Uterus (tissue), 2 donors: Measurements from ENCODE around the gene RIPOR1.

Experiments
- POLR2A ChIP-seq, 2 donors: fragments of 450-650 bp; IDR thresholded peaks; one replicate each; pipeline ENCODE4 v1.6.1; 2016; ENCODE audit warnings: antibody characterized with exemption in 2 of 2, mild to moderate bottlenecking in 1 of 2, moderate library complexity in 1 of 2
- TF ChIP-seq, protein P1 (sequence below), 4 experiments: fragments of 200-600 bp in 2 of 4; fragments of 450-650 bp in 2 of 4; sonication (generic) in 2 of 4; IDR thresholded peaks; one replicate each; pipeline ENCODE4 v1.5.1; 2016 to 2019; ENCODE audit warnings: antibody characterized with exemption in 4 of 4, mild to moderate bottlenecking in 2 of 4, moderate library complexity in 1 of 4

DNA sequence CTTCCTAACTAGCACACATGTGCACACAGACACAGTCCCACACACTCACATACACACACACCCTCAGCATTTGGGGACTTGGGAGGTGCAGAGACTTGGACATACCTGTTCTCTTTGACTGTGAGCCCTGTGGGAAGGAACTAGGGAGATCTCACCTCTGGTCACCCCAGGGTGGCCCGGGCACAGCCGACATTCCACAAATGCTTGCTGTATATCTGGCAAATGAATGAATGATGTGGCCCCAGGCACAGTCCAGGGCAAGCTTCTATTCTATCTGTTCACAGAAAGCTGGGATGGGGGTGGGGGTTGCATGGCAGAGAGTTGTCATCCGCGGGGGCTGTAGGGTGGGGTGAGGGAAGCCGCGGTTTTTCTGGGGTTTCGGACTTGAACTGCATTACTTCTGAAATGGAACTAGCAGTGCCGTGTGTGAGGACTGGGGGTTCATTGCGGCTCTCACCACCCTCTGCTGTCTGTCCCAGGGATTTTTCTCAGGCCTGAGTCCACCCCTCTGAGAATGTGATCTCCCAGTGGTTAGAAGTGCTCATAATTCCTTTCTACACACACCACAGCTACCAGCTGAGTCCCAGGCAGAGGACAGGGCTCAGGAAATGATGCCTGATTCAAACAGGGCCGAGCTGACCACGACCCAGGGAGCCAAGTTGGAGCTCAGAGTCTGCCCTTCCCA is 3.3 kb upstream of the RIPOR1 start:
- TF ChIP-seq, protein P1, sequence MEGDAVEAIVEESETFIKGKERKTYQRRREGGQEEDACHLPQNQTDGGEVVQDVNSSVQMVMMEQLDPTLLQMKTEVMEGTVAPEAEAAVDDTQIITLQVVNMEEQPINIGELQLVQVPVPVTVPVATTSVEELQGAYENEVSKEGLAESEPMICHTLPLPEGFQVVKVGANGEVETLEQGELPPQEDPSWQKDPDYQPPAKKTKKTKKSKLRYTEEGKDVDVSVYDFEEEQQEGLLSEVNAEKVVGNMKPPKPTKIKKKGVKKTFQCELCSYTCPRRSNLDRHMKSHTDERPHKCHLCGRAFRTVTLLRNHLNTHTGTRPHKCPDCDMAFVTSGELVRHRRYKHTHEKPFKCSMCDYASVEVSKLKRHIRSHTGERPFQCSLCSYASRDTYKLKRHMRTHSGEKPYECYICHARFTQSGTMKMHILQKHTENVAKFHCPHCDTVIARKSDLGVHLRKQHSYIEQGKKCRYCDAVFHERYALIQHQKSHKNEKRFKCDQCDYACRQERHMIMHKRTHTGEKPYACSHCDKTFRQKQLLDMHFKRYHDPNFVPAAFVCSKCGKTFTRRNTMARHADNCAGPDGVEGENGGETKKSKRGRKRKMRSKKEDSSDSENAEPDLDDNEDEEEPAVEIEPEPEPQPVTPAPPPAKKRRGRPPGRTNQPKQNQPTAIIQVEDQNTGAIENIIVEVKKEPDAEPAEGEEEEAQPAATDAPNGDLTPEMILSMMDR (IDR thresholded peaks at IDR 0.05): no peak
- no peak for TF ChIP-seq POLR2A (IDR thresholded peaks at IDR 0.05)
